Activated T-cell treated with anti-CD3 and anti-CD28 coated beads for 24 hours (primary cell): ENCODE results near the gene HACL1.

Experiments used
- DNase-seq: peaks from one replicate; pipeline ENCODE4 v3.0.0-alpha.2; 2020; ENCODE audit warnings: low read depth

The HACL1 gene

GRCh38 chr3:15601399-15602145, at the start of gene HACL1, which contains the start of gene BTD:
TSS of gene HACL1 (minus strand) at chr3:15601569. CDS start at chr3:15601463, 106 bp downstream.
TSS of gene BTD (plus strand) at chr3:15601745. CDS start at chr3:15635440, 33,695 bp downstream.
- peak; percentile 98 for DNase-seq

- no peak for DNase-seq
Observed at GRCh38 chr3:15649858-15650257, 48.5 kb upstream of the HACL1 start.

GRCh38 chr3:15649341-15649740, 48.0 kb upstream of the HACL1 start:
- no peak for DNase-seq

- peak; percentile 55 for DNase-seq
Observed at GRCh38 chr3:15647611-15648167, 46.3 kb upstream of the HACL1 start.

GRCh38 chr3:15646851-15647511, 45.6 kb upstream of the HACL1 start:
- DNase-seq: no peak

GRCh38 chr3:15645740-15646501, 44.6 kb upstream of the HACL1 start:
- no peak for DNase-seq

DNA sequence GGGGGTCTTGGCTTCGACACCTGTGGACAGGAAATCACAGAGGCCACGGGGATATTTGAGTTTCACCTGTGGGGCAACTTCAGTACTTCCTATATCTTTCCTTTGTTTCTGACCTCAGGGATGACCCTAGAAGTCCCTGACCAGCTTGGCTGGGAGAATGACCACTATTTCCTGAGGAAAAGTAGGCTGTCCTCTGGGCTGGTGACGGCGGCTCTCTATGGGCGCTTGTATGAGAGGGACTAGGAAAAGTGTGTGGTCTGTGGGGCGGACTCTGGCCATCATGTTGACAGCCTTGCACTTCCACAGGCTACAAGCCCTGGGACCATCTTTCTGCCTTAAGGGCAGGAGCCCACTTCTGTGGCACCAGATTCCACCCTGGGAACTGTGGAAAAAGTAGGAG, 43.9 kb upstream of the HACL1 start:
- DNase-seq: no peak

- DNase-seq: no peak
Observed at GRCh38 chr3:15638891-15639262, 37.5 kb upstream of the HACL1 start.

GRCh38 chr3:15638193-15638890, 37.0 kb upstream of the HACL1 start:
- no peak for DNase-seq

- DNase-seq: no peak
Observed at GRCh38 chr3:15637131-15637951, 36.0 kb upstream of the HACL1 start.

GRCh38 chr3:15636028-15636709, 34.8 kb upstream of the HACL1 start:
- DNase-seq: peak; percentile 34

DNA sequence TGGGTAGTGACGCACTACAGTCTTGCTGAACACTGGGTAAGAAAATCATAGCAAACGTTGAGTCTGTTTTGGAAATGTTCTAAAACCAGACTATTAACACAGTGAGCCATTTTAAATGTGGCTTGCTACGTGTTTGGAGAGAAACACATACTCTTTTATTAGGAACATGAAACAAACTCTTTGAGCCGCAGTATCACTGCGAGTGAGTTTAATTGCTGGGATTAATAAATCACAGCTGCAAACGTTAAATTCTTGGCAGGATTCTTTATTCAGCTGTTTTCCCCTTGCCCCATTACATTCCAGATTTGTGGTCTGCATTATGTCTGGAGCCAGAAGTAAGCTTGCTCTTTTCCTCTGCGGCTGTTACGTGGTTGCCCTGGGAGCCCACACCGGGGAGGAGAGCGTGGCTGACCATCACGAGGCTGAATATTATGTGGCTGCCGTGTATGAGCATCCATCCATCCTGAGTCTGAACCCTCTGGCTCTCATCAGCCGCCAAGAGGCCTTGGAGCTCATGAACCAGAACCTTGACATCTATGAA, 33.8 kb upstream of the HACL1 start:
- DNase-seq: no peak

- no peak for DNase-seq
Observed at GRCh38 chr3:15634671-15635070, 33.3 kb upstream of the HACL1 start.

GRCh38 chr3:15633766-15634598, 32.6 kb upstream of the HACL1 start:
- no peak for DNase-seq

GRCh38 chr3:15633159-15633558, 31.8 kb upstream of the HACL1 start:
- DNase-seq: no peak

GRCh38 chr3:15632212-15632580, 30.8 kb upstream of the HACL1 start:
- no peak for DNase-seq

DNA sequence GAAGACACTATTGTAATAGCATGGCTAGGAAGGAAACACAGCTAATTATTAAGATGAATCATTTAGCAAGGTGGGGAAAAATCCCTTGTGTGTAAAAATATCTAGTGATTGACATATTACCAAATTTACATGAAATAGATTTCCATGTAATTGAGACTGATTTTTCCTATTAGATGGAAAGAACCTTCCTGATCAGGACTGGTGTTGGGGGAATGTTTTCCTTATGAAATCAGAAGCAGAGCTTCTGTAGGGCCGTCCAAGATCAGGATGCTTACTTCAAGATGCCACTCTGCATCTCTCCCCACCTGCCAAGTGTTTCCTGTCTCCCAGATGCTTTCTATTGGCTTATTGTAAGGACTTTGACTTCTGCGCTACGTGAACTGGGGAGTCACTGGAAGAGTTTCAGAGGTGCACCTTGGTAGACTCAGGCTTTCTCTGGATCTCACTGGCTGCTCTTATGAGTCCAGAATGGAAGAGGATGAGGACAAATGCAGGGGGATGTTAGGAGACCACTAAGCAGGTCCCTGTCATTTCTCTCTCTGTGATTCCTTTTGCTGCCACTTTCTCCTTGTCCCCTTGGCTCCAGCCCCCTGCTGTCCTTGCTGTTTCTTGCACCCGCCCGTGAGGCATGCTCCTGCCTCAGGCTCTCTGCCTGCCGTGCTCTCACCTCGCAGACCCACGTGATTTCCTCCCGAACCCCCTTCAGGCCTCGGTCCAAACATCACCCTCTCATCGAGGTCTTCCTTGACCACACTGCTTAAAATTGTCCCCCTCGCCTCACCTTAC, 30.2 kb upstream of the HACL1 start:
- no peak for DNase-seq

DNA sequence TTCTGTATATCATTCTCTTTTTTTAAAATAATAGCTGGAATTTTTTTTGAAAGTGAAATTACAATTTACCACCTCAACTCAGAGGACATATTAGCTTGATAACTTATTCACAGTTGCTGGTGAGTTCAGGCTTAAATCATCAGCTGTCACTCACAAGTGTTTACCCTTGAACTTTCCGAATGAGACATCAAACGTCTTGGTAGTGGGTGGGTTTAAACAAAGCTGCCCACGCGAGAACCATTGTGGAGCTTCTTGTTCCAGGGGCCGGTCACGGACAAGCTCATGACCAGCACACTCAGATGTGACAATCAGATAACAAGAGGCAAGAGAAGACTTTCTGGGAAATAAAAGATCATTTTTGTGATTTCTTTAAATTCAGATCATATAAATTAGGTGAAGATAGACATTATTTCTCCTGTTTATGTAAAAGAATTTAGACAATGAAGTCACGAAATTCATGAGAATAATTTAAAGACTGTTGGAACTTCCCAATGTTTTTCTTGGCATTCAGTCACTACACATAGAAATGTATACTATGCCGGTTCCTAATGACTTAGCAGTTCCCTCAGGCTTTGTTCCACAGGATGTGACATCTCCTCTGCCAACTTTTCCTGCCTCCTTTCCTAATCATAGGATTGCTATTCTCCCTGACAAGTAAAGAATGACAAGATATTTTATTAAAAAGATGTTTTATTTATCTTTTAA, 29.4 kb upstream of the HACL1 start:
- DNase-seq: no peak
